Activated T-helper 17 cell treated with anti-CD3 and anti-CD28 coated beads, Interleukin-2, amount 50 U/mL, for 72 hours (primary cell): ENCODE results near the gene CDKL4. TPM values are rescaled to one million over a fixed set of nuclear protein-coding genes. Genes with fewer than 3 reads are reported as not detected.
"Not testable (repeated sequence)": the region's sequence is repeated elsewhere in the genome, so short reads cannot be mapped to it uniquely, and the experiment has no call there.

ENCODE experiments used
- ATAC-seq: fragments of 150-1000 bp; cut with Tn5 transposase; replicated peaks from 2 replicates; pipeline ENCODE4 v1.10.0; 2021; ENCODE audit warnings: mild to moderate bottlenecking, moderate library complexity
- H3K27ac Mint-ChIP-seq: one replicate; pipeline ENCODE4 v1.8.0; 2022; ENCODE audit warnings: mixed read lengths
- H3K27me3 Mint-ChIP-seq: one replicate; pipeline ENCODE4 v1.8.0; 2022; ENCODE audit warnings: mixed read lengths
- H3K36me3 Mint-ChIP-seq: one replicate; pipeline ENCODE4 v1.8.0; 2022; ENCODE audit warnings: low read depth, mild to moderate bottlenecking, mixed read lengths
- H3K4me1 Mint-ChIP-seq: one replicate; pipeline ENCODE4 v1.8.0; 2022; ENCODE audit warnings: mixed read lengths
- H3K4me3 Mint-ChIP-seq: one replicate; pipeline ENCODE4 v1.8.0; 2022; ENCODE audit warnings: mild to moderate bottlenecking, mixed read lengths
- H3K9me3 Mint-ChIP-seq: one replicate; pipeline ENCODE4 v1.8.0; 2022; ENCODE audit warnings: mixed read lengths
- total RNA-seq, 2 donors: library from RNA; stranded (reverse); gene quantifications; one replicate each; pipeline ENCODE4 v1.2.3, GENCODE V29; 2022

The CDKL4 gene
- total RNA-seq, 2 donors from 2014 or later, result 0.35 to 0.50 TPM

DNA sequence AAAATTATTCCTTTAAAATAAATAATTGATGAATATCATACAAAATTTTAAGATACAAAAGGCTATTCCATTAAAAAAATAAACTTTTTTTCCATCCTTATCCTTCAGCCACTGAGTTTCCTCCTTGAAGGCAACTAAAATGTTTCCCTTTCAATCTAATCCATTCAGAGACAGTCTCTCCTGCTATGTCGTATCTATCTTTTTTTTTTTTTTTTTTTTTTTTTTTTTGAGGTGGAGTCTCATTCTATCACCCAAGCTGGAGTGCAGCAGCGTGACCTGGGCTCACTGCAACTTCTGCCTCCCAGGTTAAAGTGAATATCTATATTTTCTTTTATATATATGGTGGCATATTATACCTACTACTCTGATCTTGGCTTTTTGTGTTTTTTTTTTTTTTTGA, 91.3 kb downstream of the CDKL4 start:
- Mint-ChIP-seq H3K27me3 (no peaks in the 10 kb centered on the region), H3K4me3 (no peak overlapping the region), H3K27ac (no peak overlapping the region), H3K4me1 (no peaks in the 10 kb centered on the region), H3K9me3 (no peaks in the 10 kb centered on the region), H3K36me3 (no peaks in the 10 kb centered on the region)
- ATAC-seq, result no peak

DNA sequence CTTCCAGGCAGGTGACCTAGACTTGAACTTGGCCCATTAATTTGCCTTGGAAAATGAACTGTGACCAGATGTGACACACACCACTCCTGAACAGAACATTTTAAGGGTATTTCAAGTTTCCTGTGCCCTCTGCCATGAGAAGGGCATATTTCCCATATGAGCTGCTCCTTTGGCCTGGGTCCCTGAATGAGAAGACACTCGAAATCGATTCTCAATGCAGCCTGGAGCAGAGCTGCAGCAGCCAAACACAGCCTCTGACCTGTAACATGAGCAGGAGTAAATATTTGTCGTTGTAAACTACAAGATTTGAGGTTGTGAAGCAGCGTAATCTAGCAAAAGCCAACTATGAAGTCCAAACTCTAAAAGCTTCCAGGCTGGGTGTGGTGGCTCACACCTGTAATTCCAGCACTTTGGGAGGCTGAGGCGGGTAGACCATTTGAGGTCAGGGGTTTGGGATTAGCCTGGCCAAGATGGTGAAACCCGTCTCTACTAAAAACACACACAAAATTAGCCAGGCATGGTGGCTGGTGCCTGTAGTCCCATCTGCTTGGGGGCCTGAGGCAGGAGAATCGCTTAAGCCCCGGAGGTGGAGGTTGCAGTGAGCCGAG, 92.8 kb downstream of the CDKL4 start:
- no peak overlapping the region for H3K4me3 Mint-ChIP-seq
- H3K27me3 Mint-ChIP-seq, result no peaks in the 10 kb centered on the region
- no peak for ATAC-seq
- H3K27ac Mint-ChIP-seq, result no peak overlapping the region
- no peaks in the 10 kb centered on the region for H3K9me3 Mint-ChIP-seq
- H3K36me3 Mint-ChIP-seq, result no peaks in the 10 kb centered on the region
- H3K4me1 Mint-ChIP-seq, result no peaks in the 10 kb centered on the region

DNA sequence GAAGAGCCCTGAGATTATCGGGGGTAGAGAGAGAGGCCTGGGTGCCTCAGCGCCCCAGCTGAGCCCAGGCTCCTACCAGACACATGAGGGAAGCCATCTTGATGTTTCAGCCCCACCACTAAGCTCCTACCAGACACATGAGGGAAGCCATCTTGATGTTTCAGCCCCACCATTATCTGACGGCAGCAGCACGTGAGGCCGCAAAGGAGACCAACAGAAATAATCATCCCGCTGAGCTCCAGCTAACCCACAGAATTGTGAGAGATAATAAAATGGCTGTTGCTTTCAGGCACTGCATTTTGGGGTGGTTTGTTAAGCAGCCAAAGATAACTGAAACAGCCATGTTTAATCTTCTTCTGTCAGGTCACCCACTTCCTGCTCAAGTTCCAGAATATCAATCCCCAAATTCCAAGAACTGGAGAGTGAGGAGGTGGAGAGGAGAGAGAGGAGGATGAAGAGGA, 93.6 kb downstream of the CDKL4 start:
- no peak overlapping the region for H3K4me3 Mint-ChIP-seq
- no peaks in the 10 kb centered on the region for H3K9me3 Mint-ChIP-seq
- H3K27ac Mint-ChIP-seq, result peak overlapping the region; percentile 36
- H3K36me3 Mint-ChIP-seq, result no peaks in the 10 kb centered on the region
- no peaks in the 10 kb centered on the region for H3K27me3 Mint-ChIP-seq
- H3K4me1 Mint-ChIP-seq, result no peaks in the 10 kb centered on the region
- no peak for ATAC-seq

DNA sequence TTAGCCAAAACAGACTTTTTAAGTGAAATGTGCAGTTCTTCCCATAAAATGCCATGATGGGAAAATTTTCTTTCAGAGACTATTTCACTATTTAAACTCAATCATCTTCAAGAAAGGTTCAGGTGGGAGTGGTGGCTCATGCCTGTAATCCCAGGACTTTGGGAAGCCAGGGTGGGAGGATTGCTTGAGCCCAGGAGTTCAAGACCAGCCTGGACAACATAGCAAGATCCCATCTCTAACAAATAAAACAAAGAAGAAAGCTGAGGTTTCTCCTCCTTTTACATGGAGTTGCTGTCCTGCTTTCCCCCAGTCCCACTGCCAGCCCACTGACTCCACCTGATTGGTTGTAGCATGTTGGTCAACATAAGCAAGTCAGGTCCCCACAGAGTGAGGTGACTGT, 97.1 kb downstream of the CDKL4 start:
- peaks cover 22% of the 10 kb centered on the region for H3K4me1 Mint-ChIP-seq
- H3K9me3 Mint-ChIP-seq, result no peaks in the 10 kb centered on the region
- H3K36me3 Mint-ChIP-seq, result no peaks in the 10 kb centered on the region
- no peak for ATAC-seq
- no peaks in the 10 kb centered on the region for H3K27me3 Mint-ChIP-seq
- no peak overlapping the region for H3K4me3 Mint-ChIP-seq
- H3K27ac Mint-ChIP-seq, result no peak overlapping the region

DNA sequence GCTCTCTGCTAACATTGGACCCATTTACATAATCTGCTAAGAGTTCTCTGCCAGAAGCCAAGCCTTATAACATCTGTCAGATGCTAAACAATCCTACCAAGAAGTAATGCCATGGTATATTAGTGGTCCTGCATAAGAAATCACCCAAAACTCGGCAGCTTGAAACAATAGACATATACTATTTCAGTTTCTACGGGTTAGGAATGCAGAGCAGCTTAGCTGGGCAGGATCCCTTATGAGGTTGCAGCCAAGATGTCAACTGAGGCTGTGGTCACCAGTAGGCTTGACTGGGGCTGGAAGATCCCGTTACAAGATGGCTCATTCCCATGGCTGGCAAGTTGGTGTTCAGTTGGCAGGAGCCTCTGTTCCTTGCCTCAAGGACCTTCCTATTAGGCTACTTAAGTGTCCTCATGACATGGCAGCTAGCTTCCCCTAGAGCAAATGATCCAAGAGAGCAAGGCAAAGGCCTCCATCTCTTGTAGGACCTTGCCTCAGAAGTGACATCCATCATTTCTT, 97.8 kb downstream of the CDKL4 start:
- Mint-ChIP-seq H3K27ac (no peak overlapping the region), H3K27me3 (no peaks in the 10 kb centered on the region), H3K9me3 (no peaks in the 10 kb centered on the region), H3K4me3 (no peak overlapping the region), H3K36me3 (no peaks in the 10 kb centered on the region), H3K4me1 (peaks cover 28% of the 10 kb centered on the region)
- no peak for ATAC-seq

DNA sequence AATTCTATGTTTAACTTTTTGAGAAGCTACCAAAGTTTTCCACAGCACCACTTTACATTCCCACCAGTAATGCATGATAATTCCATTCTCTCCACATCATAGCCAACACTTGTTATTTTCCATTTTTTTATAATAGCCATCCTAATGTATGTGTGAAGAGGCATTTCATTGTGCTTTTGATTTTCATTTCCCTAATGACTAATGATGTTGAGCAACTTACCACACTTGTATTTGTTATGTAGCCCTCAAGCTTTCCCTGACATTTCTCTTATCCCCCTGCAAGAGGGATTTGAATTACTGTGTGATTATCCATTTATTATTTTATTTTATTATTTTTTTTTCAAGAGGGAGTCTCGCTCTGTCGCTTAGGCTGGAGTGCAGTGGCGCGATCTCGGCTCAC, 99.4 kb downstream of the CDKL4 start:
- Mint-ChIP-seq H3K27me3 (no peaks in the 10 kb centered on the region), H3K4me1 (peaks cover 40% of the 10 kb centered on the region), H3K4me3 (no peak overlapping the region), H3K9me3 (no peaks in the 10 kb centered on the region), H3K27ac (no peak overlapping the region), H3K36me3 (no peaks in the 10 kb centered on the region)
- ATAC-seq, result no peak

DNA sequence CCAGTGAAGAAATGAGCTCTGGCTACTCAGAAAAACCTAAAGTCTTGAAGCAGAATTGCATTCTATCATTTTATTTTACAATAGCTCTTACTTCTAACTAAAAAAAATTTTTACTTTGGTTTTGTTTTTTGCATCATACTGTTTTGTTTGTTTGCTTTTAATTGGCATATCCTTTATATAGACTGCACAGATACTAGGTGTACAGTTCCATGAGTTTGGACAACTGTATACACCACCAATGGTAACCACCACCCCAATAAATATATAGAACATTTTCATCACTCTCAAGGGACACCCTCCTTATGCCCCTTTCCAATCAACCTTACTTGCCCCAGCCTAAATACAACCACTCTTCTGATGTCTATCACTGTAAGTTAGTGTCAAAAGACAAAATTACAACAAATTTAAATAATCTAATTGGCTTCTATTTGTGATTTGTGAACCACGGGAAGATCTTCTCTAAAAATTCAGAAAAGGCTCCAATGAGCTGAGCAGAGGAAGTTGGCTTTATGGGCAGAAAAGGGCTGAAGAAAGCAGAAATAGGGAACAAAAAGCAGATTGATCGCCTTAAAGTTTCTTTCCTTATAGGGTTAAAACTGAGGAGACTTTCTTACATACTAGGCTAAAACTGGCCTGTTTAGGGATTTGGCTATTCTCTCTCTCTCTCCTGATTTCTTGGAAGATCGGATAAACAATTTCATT, 100.7 kb downstream of the CDKL4 start:
- Mint-ChIP-seq H3K27me3 (no peaks in the 10 kb centered on the region), H3K27ac (peak overlapping the region; percentile 75), H3K9me3 (no peaks in the 10 kb centered on the region), H3K4me3 (peak overlapping the region; percentile 72), H3K36me3 (no peaks in the 10 kb centered on the region), H3K4me1 (peaks cover 46% of the 10 kb centered on the region)
- no peak for ATAC-seq

DNA sequence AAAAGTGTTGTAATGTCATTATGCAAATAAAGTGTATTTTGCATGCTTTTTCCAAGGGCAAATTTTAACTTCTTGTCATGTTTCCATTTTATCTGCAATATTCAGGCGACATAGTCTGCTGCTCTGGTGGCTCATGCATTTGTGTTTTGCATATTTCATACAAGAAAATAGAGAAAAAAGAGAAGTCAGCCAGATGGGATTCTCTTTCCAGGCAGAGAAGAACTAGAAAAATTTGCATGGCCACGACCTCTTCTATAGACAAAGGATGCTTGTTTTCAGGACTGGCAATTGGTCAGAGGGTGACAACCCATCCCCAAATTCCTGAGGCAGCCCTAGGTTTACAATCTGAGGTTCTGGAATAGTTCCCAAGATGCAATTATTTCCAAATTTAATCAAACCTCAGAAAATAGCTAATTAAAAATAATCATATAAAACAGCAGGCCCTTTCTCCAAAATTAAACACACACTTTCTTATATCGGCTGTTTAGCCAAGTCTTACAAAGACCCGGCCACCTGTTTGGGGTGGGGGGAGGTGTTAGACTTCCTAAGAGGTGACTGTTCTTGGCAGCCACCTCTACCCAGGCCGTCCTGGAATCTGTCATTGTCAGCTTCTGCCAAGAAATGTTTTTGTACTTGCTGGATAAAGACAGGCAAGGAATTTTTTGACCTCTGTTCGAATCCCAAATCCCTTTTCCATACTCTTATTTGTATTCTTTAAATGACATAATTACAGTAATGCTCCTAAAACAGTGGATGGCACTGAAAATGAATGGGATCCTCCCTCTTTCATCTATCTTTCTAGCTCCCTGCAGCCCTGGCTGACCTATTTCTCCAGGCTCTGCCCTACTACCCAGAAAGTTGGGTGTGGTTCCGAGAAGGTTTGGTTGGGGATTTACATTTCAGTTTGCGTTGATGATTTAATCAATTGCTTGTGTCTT, 102.2 kb downstream of the CDKL4 start:
- Mint-ChIP-seq H3K9me3 (no peaks in the 10 kb centered on the region), H3K4me3 (peak overlapping the region; percentile 72), H3K27me3 (no peaks in the 10 kb centered on the region), H3K27ac (peak overlapping the region; percentile 89), H3K4me1 (peaks cover 50% of the 10 kb centered on the region), H3K36me3 (no peaks in the 10 kb centered on the region)
- ATAC-seq, result peak; percentile 91

DNA sequence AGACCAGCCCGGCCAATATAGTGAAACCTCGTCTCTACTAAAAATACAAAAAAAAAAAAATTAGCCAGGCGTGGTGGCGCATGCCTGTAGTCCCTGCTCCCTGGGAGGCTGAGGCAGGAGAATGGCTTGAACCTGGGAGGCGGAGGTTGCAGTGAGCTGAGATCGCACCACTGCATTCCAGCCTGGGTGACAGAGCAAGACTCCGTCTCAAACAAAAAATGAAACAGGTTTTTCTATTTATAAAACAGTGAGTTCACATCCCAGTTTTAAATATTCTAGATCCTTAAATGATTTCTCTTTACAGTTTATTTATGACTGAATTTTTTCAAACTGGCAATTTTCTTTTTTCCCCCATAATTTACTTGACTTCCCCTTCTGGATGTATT, 102.8 kb downstream of the CDKL4 start:
- not testable (repeated sequence) for H3K27me3 Mint-ChIP-seq, H3K9me3 Mint-ChIP-seq, H3K36me3 Mint-ChIP-seq, ATAC-seq
- peaks cover 53% of the 10 kb centered on the region for H3K4me1 Mint-ChIP-seq
- H3K27ac Mint-ChIP-seq, result peak overlapping the region; percentile 89
- peak overlapping the region; percentile 72 for H3K4me3 Mint-ChIP-seq

DNA sequence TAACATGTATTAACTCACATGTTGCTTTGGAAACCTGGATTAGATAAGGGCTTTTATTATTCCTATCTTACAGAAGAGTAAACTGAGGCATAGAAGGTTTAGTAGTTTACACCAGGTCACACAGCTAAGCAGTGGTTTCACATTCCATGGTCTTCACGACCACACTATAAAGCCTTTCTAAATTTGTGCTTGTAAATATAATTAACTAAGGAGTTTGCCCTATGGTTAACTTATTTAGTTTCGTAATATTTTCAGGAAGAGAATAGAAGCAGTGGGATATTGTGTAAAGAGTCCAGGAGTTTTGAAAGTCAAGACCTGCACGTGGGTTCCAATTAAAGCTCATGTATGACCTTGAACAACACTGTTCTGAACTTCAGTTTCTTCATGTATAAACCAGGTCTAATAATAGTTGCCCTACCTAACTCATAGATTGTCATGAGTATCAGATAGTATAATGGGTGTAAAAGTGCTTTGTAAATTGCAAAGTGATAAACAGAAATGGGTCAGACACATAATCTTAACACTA, 103.4 kb downstream of the CDKL4 start:
- no peaks in the 10 kb centered on the region for H3K36me3 Mint-ChIP-seq
- peak overlapping the region; percentile 6 for H3K27ac Mint-ChIP-seq
- peak overlapping the region; percentile 72 for H3K4me3 Mint-ChIP-seq
- H3K9me3 Mint-ChIP-seq, result no peaks in the 10 kb centered on the region
- no peaks in the 10 kb centered on the region for H3K27me3 Mint-ChIP-seq
- no peak for ATAC-seq
- H3K4me1 Mint-ChIP-seq, result peaks cover 59% of the 10 kb centered on the region

DNA sequence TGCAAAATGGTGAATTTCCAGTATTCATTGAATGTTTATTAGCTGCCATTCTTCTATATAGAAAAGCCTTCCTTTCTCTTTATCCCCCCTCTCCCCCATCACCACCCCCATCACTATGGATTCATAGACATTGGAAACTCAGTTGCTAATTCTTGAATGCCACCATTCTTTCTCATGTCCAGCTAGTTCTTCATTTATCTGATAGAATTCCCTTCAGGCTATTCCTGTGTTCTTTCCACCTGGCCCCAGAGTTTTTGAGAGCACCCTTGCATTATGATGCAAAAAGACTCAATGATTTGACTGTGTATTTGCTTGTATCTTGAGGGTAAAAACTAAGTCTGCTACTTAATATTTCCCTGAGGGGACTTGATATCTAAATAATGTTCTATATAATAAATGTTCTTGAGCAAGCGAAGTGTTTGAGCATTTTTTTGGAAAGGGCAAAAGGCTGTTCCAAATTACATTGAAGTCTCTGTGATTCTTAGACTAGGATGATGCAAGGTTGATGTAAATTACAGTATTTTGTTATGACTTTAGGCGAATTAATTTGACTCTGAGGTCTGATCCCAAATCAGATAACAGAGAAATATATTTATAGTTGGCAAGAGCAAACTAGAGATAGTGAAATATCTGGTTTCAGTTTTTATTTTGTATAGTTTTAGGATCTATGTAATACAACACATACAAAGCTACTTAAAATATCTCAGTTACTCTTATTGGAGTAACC, 104.1 kb downstream of the CDKL4 start:
- Mint-ChIP-seq H3K4me3 (peak overlapping the region; percentile 72), H3K9me3 (no peaks in the 10 kb centered on the region), H3K27ac (peak overlapping the region; percentile 6), H3K36me3 (no peaks in the 10 kb centered on the region), H3K4me1 (peaks cover 59% of the 10 kb centered on the region), H3K27me3 (no peaks in the 10 kb centered on the region)
- ATAC-seq, result no peak

DNA sequence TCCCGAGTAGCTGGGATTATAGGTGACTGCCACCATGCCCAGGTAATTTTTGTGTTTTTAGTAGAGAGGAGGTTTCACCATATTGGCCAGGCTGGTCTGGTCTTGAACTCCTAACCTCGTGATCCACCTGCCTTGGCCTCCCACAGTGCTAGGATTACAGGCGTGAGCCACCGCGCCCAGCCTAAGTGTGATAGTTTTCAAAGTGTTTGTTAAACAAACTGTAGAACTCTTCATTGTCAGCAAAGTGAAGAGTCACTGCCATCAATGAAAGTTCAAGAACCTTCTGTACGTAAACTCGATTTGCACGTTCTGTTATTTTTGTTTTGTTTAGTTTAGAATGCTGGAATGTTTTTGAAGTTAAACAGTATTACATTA, 104.9 kb downstream of the CDKL4 start:
- H3K4me3 Mint-ChIP-seq, result peak overlapping the region; percentile 72
- peaks cover 62% of the 10 kb centered on the region for H3K4me1 Mint-ChIP-seq
- H3K36me3 Mint-ChIP-seq, result no peaks in the 10 kb centered on the region
- no peaks in the 10 kb centered on the region for H3K9me3 Mint-ChIP-seq
- H3K27me3 Mint-ChIP-seq, result no peaks in the 10 kb centered on the region
- no peak for ATAC-seq
- H3K27ac Mint-ChIP-seq, result peak overlapping the region; percentile 6

DNA sequence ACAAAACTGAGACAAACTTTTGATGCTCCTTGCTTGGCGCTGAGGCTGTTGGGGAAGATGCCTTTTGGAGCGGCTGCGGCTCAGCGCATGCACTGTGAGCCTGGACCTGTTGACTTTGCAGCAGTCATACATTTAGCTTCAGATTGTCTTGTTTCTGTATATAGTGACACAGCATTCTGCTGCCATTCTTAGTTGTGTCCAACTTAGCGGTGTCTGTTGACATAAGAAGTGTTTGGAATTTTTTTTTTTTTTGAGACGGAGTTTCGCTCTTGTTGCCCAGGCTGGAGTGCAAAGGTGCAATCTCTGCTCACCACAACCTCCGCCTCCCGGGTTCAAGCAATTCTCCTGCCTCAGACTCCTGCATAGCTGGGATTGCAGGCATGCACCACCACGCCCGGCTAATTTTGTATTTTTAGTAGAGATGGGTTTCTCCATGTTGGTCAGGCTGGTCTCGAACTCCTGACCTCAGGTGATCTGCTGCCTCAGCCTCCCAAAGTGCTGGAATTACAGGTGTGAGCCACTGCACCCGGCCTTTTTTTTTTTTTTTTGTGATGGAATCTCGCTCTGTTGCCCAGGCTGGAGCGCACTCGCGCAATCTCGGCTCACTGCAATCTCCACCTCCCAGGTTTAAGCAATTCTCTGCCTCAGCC, 105.5 kb downstream of the CDKL4 start:
- H3K27me3 Mint-ChIP-seq, ATAC-seq, H3K36me3 Mint-ChIP-seq, H3K9me3 Mint-ChIP-seq, H3K4me3 Mint-ChIP-seq: not testable (repeated sequence)
- H3K4me1 Mint-ChIP-seq, result peaks cover 60% of the 10 kb centered on the region
- H3K27ac Mint-ChIP-seq, result peak overlapping the region; percentile 6
